ENCODE data around the gene UBC. TPM values are rescaled to one million over a fixed set of nuclear protein-coding genes. Genes with fewer than 3 reads are reported as not detected.
"Not testable (repeated sequence)": the region's sequence is repeated elsewhere in the genome, so short reads cannot be mapped to it uniquely, and the experiment has no call there.

The UBC gene
- polyA plus RNA-seq, 1 experiment = 1,376 TPM

DNA sequence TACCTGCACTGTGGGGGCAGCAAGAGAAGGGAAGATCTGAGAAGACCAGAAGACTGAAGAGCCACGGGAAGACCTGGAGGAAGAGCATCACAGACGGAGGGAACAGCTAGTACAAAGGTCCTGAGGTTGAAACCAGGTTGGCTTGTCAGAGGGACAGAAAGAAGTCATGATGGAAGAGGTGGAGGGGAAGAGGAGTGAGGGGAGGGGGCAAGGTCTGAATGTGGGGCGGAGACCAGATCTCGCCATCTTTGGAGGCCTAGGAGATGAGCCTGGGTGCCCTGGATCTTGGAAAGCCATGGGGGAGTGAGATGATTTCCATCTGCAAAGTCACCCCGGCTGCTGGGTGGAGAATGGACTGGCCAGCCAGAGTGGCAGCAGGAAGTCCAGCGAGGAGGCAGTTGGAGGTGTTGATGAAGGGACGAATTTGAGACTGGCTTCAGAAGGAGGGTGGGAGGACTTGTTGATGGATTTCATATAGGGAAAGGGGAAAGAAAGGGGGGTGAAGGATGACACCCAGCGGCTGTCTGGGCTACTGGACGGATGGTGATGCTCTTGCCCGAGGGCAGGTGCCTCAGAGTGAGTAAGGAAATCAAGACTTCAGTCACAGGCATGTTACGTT is 14.6 kb upstream of the UBC start:
- H3K4me3 ChIP-seq (ENCODE audit: low read depth, low read length) = no peak overlapping the region
- no peaks in the 10 kb centered on the region for H3K27me3 ChIP-seq (ENCODE audit: control insufficient read depth, insufficient read depth, low read length)
- TF ChIP-seq CTCF (IDR thresholded peaks at IDR 0.05; ENCODE audit: low read depth, low read length) = no peak
- no peaks in the 10 kb centered on the region for H3K9me3 ChIP-seq (ENCODE audit: control insufficient read depth, insufficient read depth, low read length)
- ChIA-PET CTCF (interaction anchor here (0.6 to 2.0 kb wide), 2 partner anchors 11 to 361 kb away, joined by 3 to 11 read pairs; partner anchors contain the start of gene NCOR2), POLR2A (interaction anchor here (0.6 to 3.9 kb wide), 3 partner anchors 10 to 17 kb away, joined by 10 to 41 read pairs (median 36); partner anchors contain the start of gene UBC)
- no peak for DNase-seq (ENCODE audit: low read depth, low spot score)
- H3K27ac ChIP-seq (ENCODE audit: low read depth, low read length) = peak overlapping the region; percentile 97

DNA sequence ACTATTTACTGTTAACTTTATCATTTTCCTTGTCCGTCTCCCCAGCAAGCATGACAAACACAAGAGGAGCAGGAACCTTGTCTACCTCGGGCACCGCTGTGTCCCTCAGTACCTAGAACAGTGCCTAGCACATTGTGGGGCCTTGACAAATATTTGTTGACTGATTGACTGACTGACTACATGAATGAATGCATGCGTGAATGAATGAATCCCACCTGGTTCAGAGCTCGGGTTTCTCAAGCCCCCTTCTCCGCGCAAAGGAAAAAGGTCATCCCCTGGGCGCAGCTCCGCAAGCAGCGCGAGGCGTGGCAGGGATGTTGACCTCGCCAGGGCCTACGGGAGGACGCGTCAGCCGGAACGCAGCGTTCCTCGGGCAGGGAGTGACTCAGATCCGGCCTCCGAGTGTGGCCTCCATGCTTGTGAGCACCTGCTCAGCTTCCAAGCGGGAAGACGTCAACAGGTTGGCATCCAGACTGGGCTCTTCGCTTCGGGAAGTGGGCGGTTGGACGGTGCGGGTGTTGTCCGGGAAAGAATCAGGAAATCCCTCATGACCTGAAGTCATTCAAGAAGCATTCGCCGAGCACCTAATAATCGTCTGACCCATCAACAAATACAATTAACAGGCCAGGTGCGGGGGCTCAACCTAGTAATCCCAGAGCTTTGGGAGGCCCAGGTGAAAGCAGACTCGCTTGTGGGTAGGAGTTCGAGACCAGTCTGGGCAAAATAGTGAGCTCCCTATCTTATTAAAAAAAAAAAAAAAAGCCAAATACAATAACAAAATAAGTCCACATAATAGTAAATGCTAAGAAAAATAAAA is 13.9 kb upstream of the UBC start:
- H3K27me3 ChIP-seq (ENCODE audit: control insufficient read depth, insufficient read depth, low read length) = no peaks in the 10 kb centered on the region
- TF ChIP-seq CTCF (IDR thresholded peaks at IDR 0.05; ENCODE audit: low read depth, low read length) = no peak
- peak; percentile 95 for DNase-seq (ENCODE audit: low read depth, low spot score)
- peak overlapping the region; percentile 97 for H3K27ac ChIP-seq (ENCODE audit: low read depth, low read length)
- CTCF ChIA-PET = interaction anchor here (0.6 to 2.0 kb wide), 2 partner anchors 12 to 361 kb away, joined by 3 to 11 read pairs; partner anchors contain the start of gene NCOR2
- H3K4me3 ChIP-seq (ENCODE audit: low read depth, low read length) = peak overlapping the region; percentile 42
- H3K9me3 ChIP-seq (ENCODE audit: control insufficient read depth, insufficient read depth, low read length) = no peaks in the 10 kb centered on the region
- POLR2A ChIA-PET = interaction anchor here (0.6 to 3.9 kb wide), 4 partner anchors 11 to 17 kb away, joined by 10 to 41 read pairs (median 24); partner anchors contain the start of gene UBC

DNA sequence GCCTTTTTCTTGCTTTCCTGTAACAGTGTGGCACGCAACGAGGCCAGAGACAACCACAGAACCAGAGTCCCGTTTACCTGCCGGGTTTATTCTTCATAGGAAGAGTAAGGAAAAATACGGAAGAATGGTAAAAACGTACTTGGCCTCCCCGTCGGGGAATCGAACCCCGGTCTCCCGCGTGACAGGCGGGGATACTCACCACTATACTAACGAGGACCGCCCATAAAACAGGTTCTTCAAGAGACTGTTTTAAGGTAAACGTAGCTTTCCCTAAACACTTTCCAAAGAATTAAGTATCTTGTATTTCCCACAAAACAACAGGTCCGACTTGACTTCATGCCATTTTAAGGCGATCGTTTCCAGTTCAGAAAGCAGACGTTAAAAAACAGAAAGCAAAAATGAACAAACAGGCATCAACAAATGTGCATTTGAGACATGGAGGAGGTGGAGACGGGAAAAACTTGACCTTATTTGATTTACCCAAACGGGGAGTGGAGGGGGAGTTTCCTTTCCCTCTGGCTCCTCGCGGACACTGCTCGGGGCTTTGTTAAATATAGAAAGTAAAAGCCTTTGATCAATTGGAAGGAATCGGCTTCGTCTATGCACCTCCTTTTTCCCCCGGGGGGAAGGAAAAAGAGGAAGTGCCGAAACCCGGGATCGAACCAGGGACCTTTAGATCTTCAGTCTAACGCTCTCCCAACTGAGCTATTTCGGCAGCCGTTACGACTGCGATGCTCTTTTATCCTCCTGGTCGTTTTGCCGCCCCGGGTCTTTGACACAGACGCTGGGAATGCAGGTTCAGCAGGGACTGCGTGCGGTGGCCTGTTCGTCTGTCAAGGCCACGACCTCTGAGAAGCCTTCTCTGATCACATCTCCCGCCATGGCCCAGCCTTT is 13.0 kb upstream of the UBC start:
- Histone ChIP-seq H3K27ac (ENCODE audit: low read depth, low read length) (peak overlapping the region; percentile 97), H3K9me3 (ENCODE audit: control insufficient read depth, insufficient read depth, low read length) (no peaks in the 10 kb centered on the region), H3K27me3 (ENCODE audit: control insufficient read depth, insufficient read depth, low read length) (no peaks in the 10 kb centered on the region), H3K4me3 (ENCODE audit: low read depth, low read length) (peak overlapping the region; percentile 78)
- no peak for TF ChIP-seq CTCF (IDR thresholded peaks at IDR 0.05; ENCODE audit: low read depth, low read length)
- DNase-seq (ENCODE audit: low read depth, low spot score) = no peak
- ChIA-PET CTCF (interaction anchor here (2.0 kb wide), 1 partner anchor 13 kb away, joined by 11 read pairs; no protein-coding TSS in a partner anchor), POLR2A (interaction anchor here (0.7 to 3.9 kb wide), 4 partner anchors 11 to 65 kb away, joined by 4 to 41 read pairs (median 24); partner anchors contain the start of gene UBC)

- POLR2A ChIA-PET = interaction anchor here (3.9 kb wide), 1 partner anchor 11 kb away, joined by 41 read pairs; the partner anchor contains the start of gene UBC
- not testable (repeated sequence) for H3K4me3 ChIP-seq (ENCODE audit: low read depth, low read length); H3K27me3 ChIP-seq (ENCODE audit: control insufficient read depth, insufficient read depth, low read length); DNase-seq (ENCODE audit: low read depth, low spot score); H3K9me3 ChIP-seq (ENCODE audit: control insufficient read depth, insufficient read depth, low read length); H3K27ac ChIP-seq (ENCODE audit: low read depth, low read length)
- CTCF ChIA-PET = interaction anchor here (0.6 kb wide), 1 partner anchor 20 kb away, joined by 3 read pairs; no protein-coding TSS in a partner anchor
These were observed 11.3 kb upstream of the UBC start for GRCh38 chr12:124925782-124926181.

DNA sequence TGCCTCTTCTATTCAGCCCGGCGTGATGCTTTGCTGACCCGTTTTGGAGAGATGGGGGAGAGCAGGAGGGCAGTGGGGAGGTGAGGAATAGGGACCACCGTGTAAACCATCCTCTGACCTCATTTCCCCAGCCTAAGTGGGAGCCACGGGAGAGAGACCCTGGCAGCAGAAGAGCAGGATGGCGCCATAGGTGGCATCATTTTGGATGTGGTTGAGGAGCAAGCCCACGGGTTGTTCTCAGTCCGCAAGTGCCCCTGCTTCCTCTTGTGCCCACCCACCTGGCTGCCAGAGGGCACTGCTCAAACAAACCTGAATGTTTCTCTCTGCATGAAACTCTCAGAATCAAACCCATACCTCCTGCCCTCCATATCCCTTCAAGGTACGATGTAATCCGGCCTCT is 10.7 kb upstream of the UBC start:
- DNase-seq (ENCODE audit: low read depth, low spot score) = no peak
- CTCF ChIA-PET = no interaction called here

More for the DNA sequence above, 10.7 kb upstream of the UBC start:
- Histone ChIP-seq H3K27me3 (ENCODE audit: control insufficient read depth, insufficient read depth, low read length) (no peaks in the 10 kb centered on the region), H3K9me3 (ENCODE audit: control insufficient read depth, insufficient read depth, low read length) (no peaks in the 10 kb centered on the region), H3K27ac (ENCODE audit: low read depth, low read length) (no peak overlapping the region), H3K4me3 (ENCODE audit: low read depth, low read length) (no peak overlapping the region)
- TF ChIP-seq CTCF (IDR thresholded peaks at IDR 0.05; ENCODE audit: low read depth, low read length) = no peak
- POLR2A ChIA-PET = interaction anchor here (0.7 to 3.9 kb wide), 2 partner anchors 9 to 11 kb away, joined by 6 to 41 read pairs; partner anchors contain the start of gene UBC

All from AG04450 (cell line).